ENCODE results near the gene IL6ST.

- no peak for TF ChIP-seq CTCF (IDR thresholded peaks at IDR 0.05)
- no peak for TF ChIP-seq POLR2A (IDR thresholded peaks at IDR 0.05; ENCODE audit: low read depth)
- no peak for TF ChIP-seq EP300 (IDR thresholded peaks at IDR 0.05)
These were observed 30.6 kb upstream of the IL6ST start for GRCh38 chr5:56025151-56025885.
